H9 (cell line): Measurements from ENCODE around the gene P2RX5. TPM values are rescaled to one million over a fixed set of nuclear protein-coding genes. Genes with fewer than 3 reads are reported as not detected.

ENCODE experiments used
- DNase-seq: peaks from one replicate; pipeline ENCODE4 v3.0.0-alpha.2; 2017
- H2AFZ ChIP-seq: one replicate; pipeline ENCODE4 v1.6.1; 2013; ENCODE audit warnings: mild to moderate bottlenecking, low read length, control low read depth, moderate library complexity
- H2AK5ac ChIP-seq: 2 replicates; pipeline ENCODE4 v1.6.1; 2013; ENCODE audit warnings: low read length, control low read depth, mixed read lengths; ENCODE audit not compliant: insufficient read length
- H2BK120ac ChIP-seq: one replicate; pipeline ENCODE4 v1.6.1; 2013; ENCODE audit warnings: low read depth, mild to moderate bottlenecking, low read length, control low read depth, inconsistent platforms; ENCODE audit not compliant: poor library complexity, severe bottlenecking
- H2BK12ac ChIP-seq: 2 replicates; pipeline ENCODE4 v1.6.1; 2013; ENCODE audit warnings: low read length, control low read depth, mixed read lengths, low read depth; ENCODE audit not compliant: insufficient read length
- H2BK15ac ChIP-seq: 2 replicates; pipeline ENCODE4 v1.6.1; 2013; ENCODE audit warnings: low read depth, low read length, control low read depth
- H2BK20ac ChIP-seq: one replicate; pipeline ENCODE4 v1.6.1; 2013; ENCODE audit warnings: low read depth, mild to moderate bottlenecking, low read length, control low read depth, inconsistent platforms; ENCODE audit not compliant: poor library complexity, severe bottlenecking
- H2BK5ac ChIP-seq: 2 replicates; pipeline ENCODE4 v1.6.1; 2013; ENCODE audit warnings: low read length, control low read depth, mixed read lengths; ENCODE audit not compliant: insufficient read length
- H3K14ac ChIP-seq: 2 replicates; pipeline ENCODE4 v1.6.1; 2013; ENCODE audit warnings: low read length, control low read depth; ENCODE audit not compliant: insufficient read depth
- H3K18ac ChIP-seq: 2 replicates; pipeline ENCODE4 v1.6.1; 2013; ENCODE audit warnings: low read depth, mild to moderate bottlenecking, mixed read lengths, low read length, control low read depth; ENCODE audit not compliant: insufficient read length
- H3K23ac ChIP-seq: 2 replicates; pipeline ENCODE4 v1.6.1; 2013; ENCODE audit warnings: low read length, control low read depth, mixed read lengths, low read depth; ENCODE audit not compliant: insufficient read length
- H3K23me2 ChIP-seq: 2 replicates; pipeline ENCODE4 v1.6.1; 2013; ENCODE audit warnings: low read depth, mild to moderate bottlenecking, mixed read lengths, low read length, control low read depth; ENCODE audit not compliant: insufficient read length, poor library complexity, severe bottlenecking
- H3K27ac ChIP-seq: 2 replicates; pipeline ENCODE4 v1.5.1; 2013; ENCODE audit warnings: low read length, control low read depth, mixed read lengths, low read depth; ENCODE audit not compliant: insufficient read length
- H3K27me3 ChIP-seq: 2 replicates; pipeline ENCODE4 v1.6.1; 2013; ENCODE audit warnings: low read length, control low read depth, inconsistent platforms; ENCODE audit not compliant: insufficient read depth
- H3K4ac ChIP-seq: 2 replicates; pipeline ENCODE4 v1.6.1; 2013; ENCODE audit warnings: low read depth, mild to moderate bottlenecking, control low read depth, inconsistent platforms, low read length, moderate library complexity
- H3K4me1 ChIP-seq: 2 replicates; pipeline ENCODE4 v1.6.1; 2013; ENCODE audit warnings: low read length, control low read depth, inconsistent platforms; ENCODE audit not compliant: insufficient read depth
- H3K4me2 ChIP-seq: 2 replicates; pipeline ENCODE4 v1.6.1; 2013; ENCODE audit warnings: low read length, control low read depth, mixed read lengths; ENCODE audit not compliant: insufficient read length, insufficient read depth
- H3K56ac ChIP-seq: 2 replicates; pipeline ENCODE4 v1.6.1; 2013; ENCODE audit warnings: low read depth, mild to moderate bottlenecking, mixed read lengths, low read length, control low read depth; ENCODE audit not compliant: insufficient read length
- H3K79me1 ChIP-seq: 2 replicates; pipeline ENCODE4 v1.6.1; 2013; ENCODE audit warnings: low read depth, mild to moderate bottlenecking, moderate library complexity, low read length, control low read depth, inconsistent platforms; ENCODE audit not compliant: insufficient read depth, poor library complexity, severe bottlenecking
- H3K79me2 ChIP-seq: 2 replicates; pipeline ENCODE4 v1.6.1; 2013; ENCODE audit warnings: low read length, control low read depth, inconsistent platforms; ENCODE audit not compliant: insufficient read depth
- H3K9ac ChIP-seq: 2 replicates; pipeline ENCODE4 v1.6.1; 2013; ENCODE audit warnings: low read length, control low read depth, mixed read lengths; ENCODE audit not compliant: insufficient read length; ENCODE audit errors: extremely low read depth
- H3K9me3 ChIP-seq: one replicate; pipeline ENCODE4 v1.6.1; 2013; ENCODE audit warnings: low read depth, low read length, inconsistent platforms; ENCODE audit not compliant: control insufficient read depth
- H3T11ph ChIP-seq: one replicate; pipeline ENCODE4 v1.6.1; 2013; ENCODE audit warnings: mild to moderate bottlenecking, low read length, control low read depth, inconsistent platforms
- H4K20me1 ChIP-seq: one replicate; pipeline ENCODE4 v1.6.1; 2013; ENCODE audit not compliant: control insufficient read depth, insufficient read length, insufficient read depth
- H4K5ac ChIP-seq: 2 replicates; pipeline ENCODE4 v1.6.1; 2013; ENCODE audit warnings: low read depth, mild to moderate bottlenecking, mixed read lengths, low read length, control low read depth; ENCODE audit not compliant: insufficient read length
- H4K8ac ChIP-seq: replicated peaks from 2 replicates; pipeline ENCODE4 v1.6.1; 2013; ENCODE audit warnings: low read length, control low read depth, mixed read lengths, low read depth; ENCODE audit not compliant: insufficient read length
- H4K91ac ChIP-seq: 2 replicates; pipeline ENCODE4 v1.6.1; 2013; ENCODE audit warnings: low read depth, mild to moderate bottlenecking, moderate library complexity, mixed read lengths, low read length, control low read depth; ENCODE audit not compliant: insufficient read length
- H3K27ac Mint-ChIP-seq, 3 experiments: 2 replicates in 2 of 3; 3 replicates in 1 of 3; pipeline ENCODE4 v1.8.0; 2020 to 2021; ENCODE audit warnings: mixed read lengths in 3 of 3, mild to moderate bottlenecking in 1 of 3, moderate library complexity in 1 of 3
- H3K27me3 Mint-ChIP-seq: 2 replicates; pipeline ENCODE4 v1.8.0; 2021; ENCODE audit warnings: low read depth, mild to moderate bottlenecking, moderate library complexity, mixed read lengths
- H3K36me3 Mint-ChIP-seq, 3 experiments: 2 replicates in 2 of 3; 3 replicates in 1 of 3; pipeline ENCODE4 v1.8.0; 2020 to 2021; ENCODE audit warnings: low read depth in 3 of 3, mixed read lengths in 3 of 3; ENCODE audit not compliant: insufficient read depth in 1 of 3
- H3K4me1 Mint-ChIP-seq, 2 experiments: 2 replicates each; pipeline ENCODE4 v1.8.0; 2020; ENCODE audit warnings: mixed read lengths in 2 of 2
- H3K4me3 Mint-ChIP-seq, 2 experiments: 2 replicates in 1 of 2; 3 replicates in 1 of 2; pipeline ENCODE4 v1.8.0; 2020 to 2021; ENCODE audit warnings: mild to moderate bottlenecking in 2 of 2, mixed read lengths in 2 of 2, moderate library complexity in 1 of 2
- H3K9me3 Mint-ChIP-seq, 2 experiments: 2 replicates in 1 of 2; 3 replicates in 1 of 2; pipeline ENCODE4 v1.8.0; 2020; ENCODE audit warnings: mild to moderate bottlenecking in 2 of 2, mixed read lengths in 2 of 2, moderate library complexity in 1 of 2
- CTCF ChIP-seq: fragments of 200-600 bp; sonication (generic); conservative IDR thresholded peaks from 3 replicates; pipeline ENCODE4 v1.8.0; 2021; ENCODE audit warnings: antibody characterized with exemption, mild to moderate bottlenecking
- WGBS: extraction: QIAGEN DNeasy Blood & Tissue Kit; methylation state at CpG from one replicate; pipeline ENCODE4 v1.1.7; 2013; ENCODE audit warnings: missing lambda C conversion rate, low lambda C conversion rate, mixed read lengths; ENCODE audit not compliant: insufficient read length; ENCODE audit errors: extremely low coverage; 5-methylcytosine and 5-hydroxymethylcytosine counted together
- total RNA-seq: library from RNA; stranded (reverse); gene quantifications from 2 replicates; pipeline ENCODE4 v1.2.1, GENCODE V29; 2021

P2RX5 gene
- total RNA-seq, 1 experiment from 2014 or later: 4.7 TPM

DNA sequence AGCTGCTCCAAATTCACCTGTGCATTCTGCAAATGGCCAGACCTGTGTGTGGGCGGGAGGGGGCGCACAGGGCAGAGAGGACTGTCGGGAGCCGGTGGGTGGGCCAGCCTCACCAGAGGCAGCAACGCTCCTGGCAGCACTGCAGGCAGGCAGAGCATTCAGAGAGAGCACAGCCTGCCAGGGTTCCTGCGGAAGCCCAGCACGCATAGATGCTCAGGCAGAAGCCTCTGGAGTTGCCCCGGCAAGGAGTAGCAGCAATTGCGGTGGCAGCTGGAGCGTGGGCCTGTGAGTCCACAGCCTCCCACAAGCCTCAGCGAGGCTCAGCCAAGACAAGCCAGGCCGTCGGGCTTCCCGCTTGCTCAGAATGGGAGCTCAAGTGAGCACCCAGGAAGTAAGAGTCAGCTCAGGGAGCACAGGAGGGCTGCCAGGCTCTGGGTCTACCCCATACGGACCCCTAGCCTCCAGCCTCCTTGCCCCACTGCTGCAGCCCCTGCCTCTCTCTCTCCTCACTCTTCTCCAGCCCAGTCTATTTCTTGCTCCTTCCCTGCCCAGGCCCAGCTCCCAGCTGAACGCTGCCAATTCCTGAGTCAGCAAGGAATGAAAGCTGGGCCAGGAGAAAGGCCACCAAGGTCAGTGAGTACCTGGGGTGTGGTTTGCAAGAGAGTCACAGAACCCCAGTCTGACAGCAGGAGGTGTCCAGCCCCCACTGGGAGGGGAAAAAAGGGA lies 17.7 kb downstream of the P2RX5 start:
- DNase-seq: peak; percentile 91
- Mint-ChIP-seq H3K4me3 (no peak overlapping the region; a peak in 1 of 5 replicates), H3K27ac (peak overlapping the region in 1 of 3 experiments; percentile 82; a peak in 3 of 7 replicates), H3K4me1 (peaks cover 11 to 19% of the 10 kb centered on the region in 2 experiments), H3K27me3 (peaks cover 4% of the 10 kb centered on the region; the same call in 1 of the 2 replicates), H3K36me3 (no peaks in the 10 kb centered on the region; a peak in 1 of 7 replicates), H3K9me3 (no peaks in the 10 kb centered on the region)
- Histone ChIP-seq H2BK5ac (no peak overlapping the region), H3K4me2 (no peak overlapping the region), H3T11ph (no peak overlapping the region), H3K18ac (no peak overlapping the region), H4K5ac (no peak overlapping the region), H2BK15ac (no peak overlapping the region), H3K27ac (no peak overlapping the region), H3K79me1 (no peaks in the 10 kb centered on the region), H2BK12ac (no peak overlapping the region), H4K91ac (no peak overlapping the region), H3K23me2 (no peaks in the 10 kb centered on the region), H3K14ac (no peak overlapping the region), H2BK20ac (no peak overlapping the region), H3K4me1 (no peaks in the 10 kb centered on the region), H3K79me2 (no peaks in the 10 kb centered on the region), H2AFZ (no peak overlapping the region), H3K56ac (no peak overlapping the region), H3K4ac (no peak overlapping the region), H3K9ac (no peak overlapping the region), H4K8ac (no peak overlapping the region), H2AK5ac (no peak overlapping the region), H4K20me1 (no peaks in the 10 kb centered on the region), H2BK120ac (no peak overlapping the region), H3K23ac (no peak overlapping the region), H3K9me3 (no peaks in the 10 kb centered on the region), H3K27me3 (no peaks in the 10 kb centered on the region)
- no CpG with 5 or more reads among the region's 16 CpGs for WGBS
- peak; percentile 53 for TF ChIP-seq CTCF
